SK-N-MC (cell line): ENCODE measurements around the gene KLHL15.

Source experiments
- EZH2 ChIP-seq: fragments of 200-600 bp; sonication (generic); IDR thresholded peaks from one replicate; pipeline ENCODE4 v1.6.1; 2017; ENCODE audit warnings: antibody characterized with exemption
- FOXP2 ChIP-seq: optimal IDR thresholded peaks from 2 replicates; pipeline ENCODE3; 2011; ENCODE audit warnings: mild to moderate bottlenecking, moderate library complexity; ENCODE audit not compliant: insufficient read depth; ENCODE audit errors: extremely low read length, control extremely low read depth
- POLR2AphosphoS5 ChIP-seq: IDR thresholded peaks from 2 replicates; pipeline ENCODE4 v1.6.1; 2012; ENCODE audit warnings: mild to moderate bottlenecking, low read depth, low read length, borderline replicate concordance

DNA sequence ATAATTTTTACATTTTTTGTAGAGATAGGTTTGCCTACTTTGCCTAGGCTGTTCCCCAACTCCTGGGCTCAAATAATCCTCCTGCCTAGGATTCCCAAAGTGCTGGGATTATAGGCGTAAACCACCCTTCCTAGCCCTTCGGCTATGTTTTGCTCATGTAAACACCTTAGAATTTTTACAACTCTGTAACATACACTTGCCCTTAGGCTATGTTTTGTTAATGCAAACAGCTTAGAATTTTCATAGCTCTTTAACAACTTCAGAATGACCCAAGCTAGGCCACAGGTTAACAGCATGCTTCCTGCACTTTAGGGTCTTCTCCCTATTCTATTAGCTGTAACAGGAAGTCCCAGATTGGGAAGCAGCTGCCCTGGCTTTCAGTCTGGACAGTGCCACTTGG, 24.2 kb downstream of the KLHL15 start:
- TF ChIP-seq POLR2AphosphoS5 (no peak), EZH2 (no peak), FOXP2 (no peak)
